ENCODE results near the gene CFAP61. TPM values are rescaled to one million over a fixed set of nuclear protein-coding genes. Genes with fewer than 3 reads are reported as not detected.

CFAP61 gene
- total and polyA plus RNA-seq, 2 experiments from 2014 or later: 1.0 TPM; not detected in 1

DNA sequence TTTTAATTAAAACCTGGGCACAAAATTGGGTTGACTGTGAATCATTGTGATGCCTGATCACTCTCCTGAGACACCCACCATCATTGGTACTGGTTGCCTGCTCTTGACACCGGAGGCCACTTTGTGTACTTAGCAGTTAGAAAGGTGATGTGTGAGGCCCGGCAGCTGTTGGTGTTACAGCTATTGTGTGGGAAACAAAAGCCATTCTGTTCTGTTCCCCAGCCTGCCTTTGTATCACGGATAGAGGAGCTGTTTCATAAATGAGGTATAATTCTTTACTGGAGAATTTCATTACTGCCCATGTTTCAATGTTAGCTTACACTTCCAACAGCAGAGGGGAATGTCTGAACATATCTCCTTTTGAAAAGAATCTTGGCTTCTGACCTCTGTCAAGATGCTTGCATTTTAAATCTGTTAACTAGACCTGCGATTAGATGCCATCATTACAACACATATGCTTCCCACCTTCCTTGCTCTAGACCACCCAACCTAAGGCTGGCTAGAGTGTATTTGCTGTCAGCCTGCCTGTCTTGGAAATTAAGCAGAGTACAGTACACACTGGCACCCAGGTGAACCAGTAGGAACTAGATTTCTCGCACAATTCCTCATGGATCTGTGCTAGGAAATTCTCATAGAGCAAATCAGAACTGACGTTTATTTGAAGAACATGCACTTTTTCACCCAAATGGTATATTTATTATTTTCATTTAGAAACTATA lies 173.2 kb downstream of the CFAP61 start:
- no peaks in the 10 kb centered on the region for H3K79me2 ChIP-seq
- DNase-seq (ENCODE audit: low spot score): no peak
- no peaks in the 10 kb centered on the region for H4K20me1 ChIP-seq (ENCODE audit: insufficient read depth, poor library complexity, severe bottlenecking)
- no peaks in the 10 kb centered on the region for H3K4me1 ChIP-seq (ENCODE audit: insufficient read depth)
- 67% methylated on average over 6 of the region's 6 CpGs for WGBS (ENCODE audit: low lambda C conversion rate, missing lambda C conversion rate)
- no peak overlapping the region for H3K4me3 ChIP-seq
- no peaks in the 10 kb centered on the region for H3K27me3 ChIP-seq
- no peaks in the 10 kb centered on the region for H3K9me2 ChIP-seq (replicated peaks; ENCODE audit: insufficient read depth)
- no peaks in the 10 kb centered on the region for H3K36me3 ChIP-seq (replicated peaks; ENCODE audit: insufficient read depth, low read depth)
- H3K27ac ChIP-seq: no peak overlapping the region
- H3K4me2 ChIP-seq: no peak overlapping the region
- no peak for TF ChIP-seq EZH2 (IDR thresholded peaks at IDR 0.05; ENCODE audit: borderline replicate concordance)
- TF ChIP-seq, protein P1, sequence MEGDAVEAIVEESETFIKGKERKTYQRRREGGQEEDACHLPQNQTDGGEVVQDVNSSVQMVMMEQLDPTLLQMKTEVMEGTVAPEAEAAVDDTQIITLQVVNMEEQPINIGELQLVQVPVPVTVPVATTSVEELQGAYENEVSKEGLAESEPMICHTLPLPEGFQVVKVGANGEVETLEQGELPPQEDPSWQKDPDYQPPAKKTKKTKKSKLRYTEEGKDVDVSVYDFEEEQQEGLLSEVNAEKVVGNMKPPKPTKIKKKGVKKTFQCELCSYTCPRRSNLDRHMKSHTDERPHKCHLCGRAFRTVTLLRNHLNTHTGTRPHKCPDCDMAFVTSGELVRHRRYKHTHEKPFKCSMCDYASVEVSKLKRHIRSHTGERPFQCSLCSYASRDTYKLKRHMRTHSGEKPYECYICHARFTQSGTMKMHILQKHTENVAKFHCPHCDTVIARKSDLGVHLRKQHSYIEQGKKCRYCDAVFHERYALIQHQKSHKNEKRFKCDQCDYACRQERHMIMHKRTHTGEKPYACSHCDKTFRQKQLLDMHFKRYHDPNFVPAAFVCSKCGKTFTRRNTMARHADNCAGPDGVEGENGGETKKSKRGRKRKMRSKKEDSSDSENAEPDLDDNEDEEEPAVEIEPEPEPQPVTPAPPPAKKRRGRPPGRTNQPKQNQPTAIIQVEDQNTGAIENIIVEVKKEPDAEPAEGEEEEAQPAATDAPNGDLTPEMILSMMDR (IDR thresholded peaks at IDR 0.05; ENCODE audit: poor library complexity): no peak
- TF ChIP-seq EZH2phosphoT487 (IDR thresholded peaks at IDR 0.05; ENCODE audit: low read depth, severe bottlenecking, unreplicated experiment): no peak
- no peak overlapping the region for H2AFZ ChIP-seq
- no peaks in the 10 kb centered on the region for H3K9me3 ChIP-seq (ENCODE audit: low read depth)

DNA sequence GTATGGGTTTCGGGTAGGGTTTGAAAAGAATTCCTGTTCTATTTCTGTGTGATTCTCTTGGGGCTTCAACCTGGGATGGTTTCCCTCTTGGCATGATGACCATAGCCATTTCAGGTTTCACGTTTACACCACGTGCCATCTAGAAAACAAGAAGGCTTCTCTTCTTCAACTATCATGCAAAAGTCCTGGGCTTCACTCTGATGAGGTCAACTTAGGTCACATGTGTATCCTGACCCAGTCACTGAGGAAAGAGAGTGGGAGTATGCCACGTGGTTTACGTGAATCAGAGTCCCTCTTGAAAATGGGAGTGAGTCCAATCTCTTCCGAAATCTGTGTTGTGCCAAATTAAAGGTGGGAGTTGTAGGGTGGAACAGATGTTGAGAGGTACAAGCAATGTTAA lies 174.2 kb downstream of the CFAP61 start:
- no peaks in the 10 kb centered on the region for H3K27me3 ChIP-seq
- H3K4me2 ChIP-seq: no peak overlapping the region
- TF ChIP-seq EZH2 (IDR thresholded peaks at IDR 0.05; ENCODE audit: borderline replicate concordance) (no peak), EZH2phosphoT487 (IDR thresholded peaks at IDR 0.05; ENCODE audit: low read depth, severe bottlenecking, unreplicated experiment) (no peak)
- TF ChIP-seq, protein P1 (IDR thresholded peaks at IDR 0.05; ENCODE audit: poor library complexity): no peak
- H2AFZ ChIP-seq: no peak overlapping the region
- DNase-seq (ENCODE audit: low spot score): no peak
- no peaks in the 10 kb centered on the region for H3K79me2 ChIP-seq
- no peaks in the 10 kb centered on the region for H4K20me1 ChIP-seq (ENCODE audit: insufficient read depth, poor library complexity, severe bottlenecking)
- WGBS (ENCODE audit: low lambda C conversion rate, missing lambda C conversion rate): 88% methylated on average over 6 of the region's 6 CpGs
- H3K4me3 ChIP-seq: no peak overlapping the region
- H3K9me3 ChIP-seq (ENCODE audit: low read depth): no peaks in the 10 kb centered on the region
- H3K9me2 ChIP-seq (replicated peaks; ENCODE audit: insufficient read depth): no peaks in the 10 kb centered on the region
- H3K36me3 ChIP-seq (replicated peaks; ENCODE audit: insufficient read depth, low read depth): no peaks in the 10 kb centered on the region
- H3K27ac ChIP-seq: no peak overlapping the region
- no peaks in the 10 kb centered on the region for H3K4me1 ChIP-seq (ENCODE audit: insufficient read depth)

DNA sequence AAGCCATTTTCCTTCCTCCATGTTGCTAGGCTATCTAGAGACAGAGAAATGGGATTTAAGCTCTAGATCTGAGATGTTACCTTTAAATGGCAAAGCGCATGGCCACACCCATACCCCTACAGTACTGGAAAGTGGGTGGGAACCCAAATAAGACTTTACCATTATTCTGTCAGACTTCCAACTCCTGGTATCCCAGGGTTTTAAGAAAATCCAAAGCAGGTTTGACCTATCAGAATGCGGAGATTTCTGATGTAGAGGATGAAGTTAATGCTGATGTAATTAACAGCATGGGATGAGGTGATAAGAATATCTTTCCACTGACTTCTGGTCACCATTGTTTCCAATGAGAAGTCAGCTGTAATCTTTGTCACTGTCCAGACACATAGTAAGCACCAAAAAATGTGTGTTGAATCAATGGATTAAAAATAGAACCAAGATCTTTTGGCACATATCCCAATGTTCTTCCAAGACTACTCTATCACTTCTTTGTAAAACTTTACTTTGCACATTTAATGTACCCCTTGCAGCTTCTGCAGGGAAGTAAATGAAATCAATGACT lies 174.8 kb downstream of the CFAP61 start:
- H4K20me1 ChIP-seq (ENCODE audit: insufficient read depth, poor library complexity, severe bottlenecking): no peaks in the 10 kb centered on the region
- no peaks in the 10 kb centered on the region for H3K36me3 ChIP-seq (replicated peaks; ENCODE audit: insufficient read depth, low read depth)
- H3K27me3 ChIP-seq: no peaks in the 10 kb centered on the region
- TF ChIP-seq, protein P1 (IDR thresholded peaks at IDR 0.05; ENCODE audit: poor library complexity): no peak
- TF ChIP-seq EZH2phosphoT487 (IDR thresholded peaks at IDR 0.05; ENCODE audit: low read depth, severe bottlenecking, unreplicated experiment) (no peak), EZH2 (IDR thresholded peaks at IDR 0.05; ENCODE audit: borderline replicate concordance) (no peak)
- WGBS (ENCODE audit: low lambda C conversion rate, missing lambda C conversion rate): 96% methylated on average over 2 of the region's 2 CpGs
- H3K9me3 ChIP-seq (ENCODE audit: low read depth): no peaks in the 10 kb centered on the region
- no peak overlapping the region for H3K4me3 ChIP-seq
- no peaks in the 10 kb centered on the region for H3K9me2 ChIP-seq (replicated peaks; ENCODE audit: insufficient read depth)
- H3K4me2 ChIP-seq: no peak overlapping the region
- no peaks in the 10 kb centered on the region for H3K4me1 ChIP-seq (ENCODE audit: insufficient read depth)
- no peak for DNase-seq (ENCODE audit: low spot score)
- no peaks in the 10 kb centered on the region for H3K79me2 ChIP-seq
- H2AFZ ChIP-seq: no peak overlapping the region
- no peak overlapping the region for H3K27ac ChIP-seq
